ENCODE results near the gene NREP. TPM values are rescaled to one million over a fixed set of nuclear protein-coding genes. Genes with fewer than 3 reads are reported as not detected.

The NREP gene
- total RNA-seq, 2 experiments from 2014 or later: 21.7 to 22.6 TPM

GRCh38 chr5:111783537-111783936 lies 26.5 kb upstream of the NREP start:
- H3K36me3 Mint-ChIP-seq (ENCODE audit: low read depth): no peaks in the 10 kb centered on the region
- intact Hi-C loops (cut with micrococcal nuclease): no loop called here
- TF ChIP-seq CTCF (IDR thresholded peaks at IDR 0.05): no peak
- H3K4me1 Mint-ChIP-seq (ENCODE audit: low read depth): no peaks in the 10 kb centered on the region
- DNase-seq (no peak), ATAC-seq (no peak)
- H3K4me3 Mint-ChIP-seq: no peak overlapping the region
- peaks cover 9% of the 10 kb centered on the region for H3K27me3 Mint-ChIP-seq
- ChIA-PET CTCF (no interaction called here), POLR2A (no interaction called here)
- no peak overlapping the region for H3K27ac Mint-ChIP-seq
- no peaks in the 10 kb centered on the region for H3K9me3 Mint-ChIP-seq

GRCh38 chr5:111782216-111782615 lies 25.2 kb upstream of the NREP start:
- Mint-ChIP-seq H3K27me3 (peaks cover 9% of the 10 kb centered on the region), H3K9me3 (no peaks in the 10 kb centered on the region), H3K36me3 (ENCODE audit: low read depth) (no peaks in the 10 kb centered on the region), H3K4me1 (ENCODE audit: low read depth) (no peaks in the 10 kb centered on the region), H3K27ac (no peak overlapping the region), H3K4me3 (no peak overlapping the region)
- ChIA-PET CTCF (no interaction called here), POLR2A (no interaction called here)
- ATAC-seq (no peak), DNase-seq (no peak)
- intact Hi-C loops (cut with micrococcal nuclease): no loop called here
- no peak for TF ChIP-seq CTCF (IDR thresholded peaks at IDR 0.05)

DNA sequence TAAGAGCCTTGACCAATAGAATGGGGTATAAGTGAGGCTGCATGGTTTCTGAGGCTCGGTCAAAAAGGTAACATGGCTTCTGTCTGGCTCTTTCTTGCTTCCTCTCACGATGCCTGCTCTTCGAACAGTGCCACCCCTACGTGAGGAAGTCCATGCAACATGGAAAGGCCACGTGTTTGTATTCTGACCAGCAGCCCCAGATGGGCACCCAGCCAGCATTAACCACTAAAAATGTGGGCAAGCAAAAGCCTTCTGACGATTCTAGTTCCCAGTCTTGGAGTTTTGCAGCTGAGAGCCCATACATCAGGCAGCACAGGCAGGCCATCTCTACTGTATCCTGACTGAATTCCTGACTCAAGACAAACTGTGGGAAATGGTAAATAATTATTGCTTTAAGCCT lies 24.2 kb upstream of the NREP start:
- POLR2A ChIA-PET: no interaction called here
- Mint-ChIP-seq H3K4me3 (no peak overlapping the region), H3K9me3 (no peaks in the 10 kb centered on the region), H3K27ac (no peak overlapping the region), H3K36me3 (ENCODE audit: low read depth) (no peaks in the 10 kb centered on the region), H3K27me3 (peaks cover 9% of the 10 kb centered on the region), H3K4me1 (ENCODE audit: low read depth) (no peaks in the 10 kb centered on the region)
- DNase-seq (no peak), ATAC-seq (no peak)
- no peak for TF ChIP-seq CTCF (IDR thresholded peaks at IDR 0.05)
- intact Hi-C loops (cut with micrococcal nuclease): no loop called here
- CTCF ChIA-PET: no interaction called here

GRCh38 chr5:111779922-111780292 lies 22.9 kb upstream of the NREP start:
- POLR2A ChIA-PET: no interaction called here
- CTCF ChIA-PET: interaction anchor here (1.3 to 1.6 kb wide), 2 partner anchors 9 to 21 kb away, joined by 5 read pairs; no protein-coding TSS in a partner anchor
- intact Hi-C loops (cut with micrococcal nuclease): no loop called here
- ATAC-seq: no peak
- peaks cover 12% of the 10 kb centered on the region for H3K27me3 Mint-ChIP-seq
- no peak overlapping the region for H3K4me3 Mint-ChIP-seq
- no peak for TF ChIP-seq CTCF (IDR thresholded peaks at IDR 0.05)
- H3K4me1 Mint-ChIP-seq (ENCODE audit: low read depth): no peaks in the 10 kb centered on the region
- DNase-seq: no peak
- H3K27ac Mint-ChIP-seq: no peak overlapping the region
- H3K36me3 Mint-ChIP-seq (ENCODE audit: low read depth): no peaks in the 10 kb centered on the region
- no peaks in the 10 kb centered on the region for H3K9me3 Mint-ChIP-seq

GRCh38 chr5:111779260-111779921 lies 22.4 kb upstream of the NREP start:
- H3K36me3 Mint-ChIP-seq (ENCODE audit: low read depth): no peaks in the 10 kb centered on the region
- peaks cover 15% of the 10 kb centered on the region for H3K27me3 Mint-ChIP-seq
- intact Hi-C loops (cut with micrococcal nuclease): no loop called here
- ChIA-PET CTCF (interaction anchor here (1.3 to 1.6 kb wide), 2 partner anchors 10 to 21 kb away, joined by 5 read pairs; no protein-coding TSS in a partner anchor), POLR2A (no interaction called here)
- no peak overlapping the region for H3K27ac Mint-ChIP-seq
- H3K9me3 Mint-ChIP-seq: no peaks in the 10 kb centered on the region
- H3K4me3 Mint-ChIP-seq: no peak overlapping the region
- ATAC-seq (no peak), DNase-seq (no peak)
- no peaks in the 10 kb centered on the region for H3K4me1 Mint-ChIP-seq (ENCODE audit: low read depth)
- no peak for TF ChIP-seq CTCF (IDR thresholded peaks at IDR 0.05)

All from activated CD8-positive, alpha-beta T cell treated with anti-CD3 and anti-CD28 coated beads for 36 hours (primary cell).